WTC11 (cell line): Measurements from ENCODE around the gene MNAT1. TPM values are rescaled to one million over a fixed set of nuclear protein-coding genes. Genes with fewer than 3 reads are reported as not detected.

Source experiments
- ATAC-seq: fragments of 200-7000 bp; cut with Tn5 transposase; 2 replicates; pipeline ENCODE4 v1.10.0; 2021; ENCODE audit warnings: mild to moderate bottlenecking, moderate library complexity
- CTCF ChIA-PET: fragments of 300-600 bp; sonication (Branson Sonifier 250); formaldehyde crosslinking; loops from one replicate; lab custom pipeline; 2021; ENCODE audit warnings: antibody characterized with exemption; lab: Charles Lee
- POLR2A ChIA-PET: fragments of 350-600 bp; sonication (Branson Sonifier 250); formaldehyde crosslinking; loops from one replicate; lab custom pipeline; 2021; ENCODE audit warnings: antibody characterized with exemption; lab: Charles Lee
- DNase-seq: peaks from one replicate; pipeline ENCODE4 v3.0.0; 2021; ENCODE audit warnings: low spot score
- H3K27ac Mint-ChIP-seq: 2 replicates; pipeline ENCODE4 v1.8.0; 2021; ENCODE audit warnings: mixed read lengths
- H3K27me3 Mint-ChIP-seq: 2 replicates; pipeline ENCODE4 v1.8.0; 2021; ENCODE audit warnings: low read depth, mild to moderate bottlenecking, moderate library complexity, mixed read lengths
- H3K36me3 Mint-ChIP-seq: 2 replicates; pipeline ENCODE4 v1.8.0; 2021; ENCODE audit warnings: mixed read lengths
- H3K4me1 Mint-ChIP-seq: 2 replicates; pipeline ENCODE4 v1.8.0; 2022; ENCODE audit warnings: mixed read lengths
- H3K4me3 Mint-ChIP-seq: 2 replicates; pipeline ENCODE4 v1.8.0; 2021; ENCODE audit warnings: mild to moderate bottlenecking, moderate library complexity, mixed read lengths
- H3K9me3 Mint-ChIP-seq: 2 replicates; pipeline ENCODE4 v1.8.0; 2021; ENCODE audit warnings: mixed read lengths
- ATF1 ChIP-seq: sonication (generic); formaldehyde crosslinking; IDR thresholded peaks from 2 replicates; pipeline ENCODE4 v1.8.1; 2023; ENCODE audit warnings: mild to moderate bottlenecking, moderate library complexity, missing genetic modification reagents
- CREB1 ChIP-seq: sonication (generic); formaldehyde crosslinking; IDR thresholded peaks from 2 replicates; pipeline ENCODE4 v1.8.0; 2023; ENCODE audit warnings: mild to moderate bottlenecking, missing genetic modification reagents
- ELF4 ChIP-seq: sonication (generic); formaldehyde crosslinking; IDR thresholded peaks from 2 replicates; pipeline ENCODE4 v1.8.1; 2022; ENCODE audit warnings: low read depth, mild to moderate bottlenecking, moderate library complexity, missing genetic modification reagents
- FOXJ3 ChIP-seq: sonication (generic); formaldehyde crosslinking; IDR thresholded peaks from 2 replicates; pipeline ENCODE4 v1.9.0; 2021; ENCODE audit warnings: missing genetic modification reagents, mild to moderate bottlenecking, borderline replicate concordance
- FOXK1 ChIP-seq: sonication (generic); formaldehyde crosslinking; IDR thresholded peaks from 2 replicates; pipeline ENCODE4 v1.8.0; 2022; ENCODE audit warnings: mild to moderate bottlenecking, moderate library complexity, missing genetic modification reagents
- GRHL2 ChIP-seq: fragments of 250-450 bp; sonication (Bioruptor Pico); IDR thresholded peaks from 2 replicates; pipeline ENCODE4 v1.8.0; 2022; ENCODE audit warnings: mild to moderate bottlenecking, moderate library complexity; ENCODE audit not compliant: insufficient replicate concordance, severe bottlenecking
- HMGA2 ChIP-seq: fragments of 250-450 bp; sonication (Bioruptor Pico); IDR thresholded peaks from 2 replicates; pipeline ENCODE4 v1.4.0; 2021; ENCODE audit warnings: mild to moderate bottlenecking, moderate library complexity
- JUN ChIP-seq: sonication (generic); formaldehyde crosslinking; IDR thresholded peaks from 2 replicates; pipeline ENCODE4 v1.8.0; 2023; ENCODE audit warnings: mild to moderate bottlenecking, missing genetic modification reagents
- NR1H2 ChIP-seq: sonication (generic); formaldehyde crosslinking; IDR thresholded peaks from 2 replicates; pipeline ENCODE4 v1.9.0; 2021; ENCODE audit warnings: mild to moderate bottlenecking, moderate library complexity, missing genetic modification reagents
- NR2C2 ChIP-seq: sonication (generic); formaldehyde crosslinking; IDR thresholded peaks from 2 replicates; pipeline ENCODE4 v1.8.0; 2022; ENCODE audit warnings: mild to moderate bottlenecking, missing genetic modification reagents
- NR3C1 ChIP-seq: sonication (generic); formaldehyde crosslinking; conservative IDR thresholded peaks from 2 replicates; pipeline ENCODE4 v1.8.1; 2023; ENCODE audit warnings: low read depth, mild to moderate bottlenecking, missing genetic modification reagents
- PRRX2 ChIP-seq: fragments of 250-450 bp; sonication (Bioruptor Pico); IDR thresholded peaks from 2 replicates; pipeline ENCODE4 v1.8.0; 2021; ENCODE audit warnings: mild to moderate bottlenecking
- SOX15 ChIP-seq: fragments of 250-450 bp; sonication (Bioruptor Pico); IDR thresholded peaks from 2 replicates; pipeline ENCODE4 v1.9.0; 2021; ENCODE audit warnings: mild to moderate bottlenecking
- ZNF138 ChIP-seq: sonication (generic); formaldehyde crosslinking; conservative IDR thresholded peaks from 2 replicates; pipeline ENCODE4 v1.8.1; 2022; ENCODE audit warnings: mild to moderate bottlenecking, moderate library complexity, missing genetic modification reagents
- ZNF232 ChIP-seq: sonication (generic); formaldehyde crosslinking; IDR thresholded peaks from 2 replicates; pipeline ENCODE4 v1.8.0; 2022; ENCODE audit warnings: mild to moderate bottlenecking, missing genetic modification reagents
- ZNF317 ChIP-seq: sonication (generic); formaldehyde crosslinking; IDR thresholded peaks from 2 replicates; pipeline ENCODE4 v1.8.1; 2023; ENCODE audit warnings: low read depth, mild to moderate bottlenecking, moderate library complexity, missing genetic modification reagents, borderline replicate concordance
- ZNF671 ChIP-seq: fragments of 250-450 bp; sonication (Bioruptor Pico); IDR thresholded peaks from 2 replicates; pipeline ENCODE4 v1.8.0; 2021; ENCODE audit warnings: mild to moderate bottlenecking
- total RNA-seq: library from RNA; stranded (reverse); gene quantifications from 3 replicates; pipeline ENCODE4 v1.2.3, GENCODE V29; 2021
- TF ChIP-seq, protein P1 (sequence below): fragments of 250-450 bp; sonication (Bioruptor Pico); IDR thresholded peaks from 2 replicates; pipeline ENCODE4 v1.9.0; 2021; ENCODE audit warnings: mild to moderate bottlenecking
- TF ChIP-seq, protein P2 (sequence below): sonication (generic); formaldehyde crosslinking; IDR thresholded peaks from 2 replicates; pipeline ENCODE4 v1.8.1; 2022; ENCODE audit warnings: mild to moderate bottlenecking, missing genetic modification reagents, moderate library complexity, borderline replicate concordance
- TF ChIP-seq, protein P3 (sequence below): sonication (generic); formaldehyde crosslinking; IDR thresholded peaks from 2 replicates; pipeline ENCODE4 v1.8.0; 2023; ENCODE audit warnings: missing genetic modification reagents, mild to moderate bottlenecking, borderline replicate concordance
- TF ChIP-seq, protein P4 (sequence below): sonication (generic); formaldehyde crosslinking; IDR thresholded peaks from 2 replicates; pipeline ENCODE4 v1.8.1; 2022; ENCODE audit warnings: mild to moderate bottlenecking, moderate library complexity, missing genetic modification reagents
- TF ChIP-seq, protein P5 (sequence below): fragments of 250-450 bp; sonication (Bioruptor Pico); IDR thresholded peaks from 2 replicates; pipeline ENCODE4 v2.1.2; 2022; ENCODE audit warnings: mild to moderate bottlenecking, moderate library complexity
- TF ChIP-seq, protein P6 (sequence below): fragments of 250-450 bp; sonication (Bioruptor Pico); conservative IDR thresholded peaks from 2 replicates; pipeline ENCODE4 v1.9.0; 2021; ENCODE audit warnings: mild to moderate bottlenecking
- TF ChIP-seq, protein P7 (sequence below): sonication (generic); formaldehyde crosslinking; IDR thresholded peaks from 2 replicates; pipeline ENCODE4 v1.8.1; 2023; ENCODE audit warnings: mild to moderate bottlenecking, missing genetic modification reagents, moderate library complexity

Gene MNAT1
- total RNA-seq, 1 experiment from 2014 or later, result 59.0 TPM

DNA sequence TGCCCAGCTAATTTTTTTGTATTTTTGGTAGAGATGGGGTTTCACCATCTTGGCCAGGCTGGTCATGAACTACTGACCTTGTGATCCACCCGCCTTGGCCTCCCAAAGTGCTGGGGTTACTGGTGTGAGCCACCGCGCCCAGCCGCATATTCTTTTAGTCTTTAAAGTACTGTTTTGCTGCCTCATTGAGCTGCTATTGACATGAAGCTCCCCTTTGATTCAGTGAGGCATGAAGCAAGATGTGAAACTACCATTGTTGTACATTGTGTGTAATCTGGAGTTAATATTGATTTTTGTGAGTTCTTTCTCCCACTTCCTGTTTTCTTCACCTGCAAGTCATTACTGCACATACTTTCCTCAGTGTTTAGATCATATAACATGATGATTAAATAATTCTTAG is 80.8 kb downstream of the MNAT1 start:
- ChIA-PET POLR2A (no interaction called here), CTCF (no interaction called here)
- DNase-seq (no peak), ATAC-seq (no peak)
- H3K4me1 Mint-ChIP-seq, result peaks cover 2% of the 10 kb centered on the region; the same call in 1 of the 2 replicates
- peaks cover 19% of the 10 kb centered on the region for H3K36me3 Mint-ChIP-seq
- H3K27me3 Mint-ChIP-seq, result no peaks in the 10 kb centered on the region
- no peak overlapping the region for H3K4me3 Mint-ChIP-seq
- H3K27ac Mint-ChIP-seq, result no peak overlapping the region
- TF ChIP-seq, protein P1, sequence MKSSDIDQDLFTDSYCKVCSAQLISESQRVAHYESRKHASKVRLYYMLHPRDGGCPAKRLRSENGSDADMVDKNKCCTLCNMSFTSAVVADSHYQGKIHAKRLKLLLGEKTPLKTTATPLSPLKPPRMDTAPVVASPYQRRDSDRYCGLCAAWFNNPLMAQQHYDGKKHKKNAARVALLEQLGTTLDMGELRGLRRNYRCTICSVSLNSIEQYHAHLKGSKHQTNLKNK (CRISPR knock-in tag), result no peak
- no peak for TF ChIP-seq CREB1 (CRISPR knock-in tag)
- no peak for TF ChIP-seq PRRX2
- no peak for TF ChIP-seq ZNF138
- TF ChIP-seq, protein P2, sequence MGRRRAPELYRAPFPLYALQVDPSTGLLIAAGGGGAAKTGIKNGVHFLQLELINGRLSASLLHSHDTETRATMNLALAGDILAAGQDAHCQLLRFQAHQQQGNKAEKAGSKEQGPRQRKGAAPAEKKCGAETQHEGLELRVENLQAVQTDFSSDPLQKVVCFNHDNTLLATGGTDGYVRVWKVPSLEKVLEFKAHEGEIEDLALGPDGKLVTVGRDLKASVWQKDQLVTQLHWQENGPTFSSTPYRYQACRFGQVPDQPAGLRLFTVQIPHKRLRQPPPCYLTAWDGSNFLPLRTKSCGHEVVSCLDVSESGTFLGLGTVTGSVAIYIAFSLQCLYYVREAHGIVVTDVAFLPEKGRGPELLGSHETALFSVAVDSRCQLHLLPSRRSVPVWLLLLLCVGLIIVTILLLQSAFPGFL, result no peak
- H3K9me3 Mint-ChIP-seq, result no peaks in the 10 kb centered on the region

DNA sequence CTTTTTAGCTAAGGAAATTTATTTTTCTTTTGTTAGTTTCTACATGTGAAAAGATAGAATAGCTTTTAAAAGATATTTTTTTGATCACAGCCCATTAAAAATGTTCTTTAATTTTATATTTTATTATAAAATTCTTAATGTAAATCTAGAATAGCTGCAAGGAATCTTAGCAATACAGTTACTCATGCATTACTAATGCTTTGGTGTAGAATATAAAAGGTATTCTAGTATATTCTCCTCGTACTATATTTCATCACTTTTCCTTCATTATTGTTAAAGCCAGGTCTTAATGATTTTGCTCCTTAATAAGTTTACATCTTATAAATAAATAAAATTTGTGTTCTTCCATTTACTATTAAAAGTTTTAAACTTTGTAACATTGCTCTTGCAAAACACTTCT is 82.6 kb downstream of the MNAT1 start:
- CTCF ChIA-PET, result no interaction called here

DNA sequence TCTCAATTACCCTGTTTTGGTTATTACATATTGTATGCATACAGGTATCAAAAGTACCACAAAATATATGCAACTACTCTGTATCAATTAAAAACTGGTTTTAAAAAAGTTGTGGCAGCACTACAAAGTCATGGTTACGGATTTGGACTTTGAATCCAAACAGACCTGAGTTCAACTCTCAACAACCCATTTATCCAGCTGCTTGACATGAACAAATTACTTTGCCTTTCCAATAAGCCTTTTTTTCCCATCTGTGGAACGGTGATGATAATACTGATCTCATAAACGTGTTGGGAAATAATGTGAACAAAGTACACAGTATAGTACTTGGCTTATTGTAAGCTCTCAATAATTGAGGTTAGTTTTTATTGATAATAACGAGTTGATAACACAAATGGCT is 85.0 kb downstream of the MNAT1 start:
- no peak for DNase-seq
- Mint-ChIP-seq H3K36me3 (0 out of 2 replicates have a peak, but pooled peaks cover 16% of the 10 kb centered on the region), H3K27me3 (no peaks in the 10 kb centered on the region), H3K27ac (no peak overlapping the region), H3K4me3 (no peak overlapping the region), H3K9me3 (no peaks in the 10 kb centered on the region), H3K4me1 (no peaks in the 10 kb centered on the region)
- ChIA-PET POLR2A (no interaction called here), CTCF (no interaction called here)
- no peak for ATAC-seq
- TF ChIP-seq SOX15 (CRISPR knock-in tag) (no peak), ELF4 (CRISPR knock-in tag) (no peak), GRHL2 (no peak), FOXK1 (CRISPR knock-in tag) (no peak), FOXJ3 (CRISPR knock-in tag) (no peak)
- TF ChIP-seq, protein P3, sequence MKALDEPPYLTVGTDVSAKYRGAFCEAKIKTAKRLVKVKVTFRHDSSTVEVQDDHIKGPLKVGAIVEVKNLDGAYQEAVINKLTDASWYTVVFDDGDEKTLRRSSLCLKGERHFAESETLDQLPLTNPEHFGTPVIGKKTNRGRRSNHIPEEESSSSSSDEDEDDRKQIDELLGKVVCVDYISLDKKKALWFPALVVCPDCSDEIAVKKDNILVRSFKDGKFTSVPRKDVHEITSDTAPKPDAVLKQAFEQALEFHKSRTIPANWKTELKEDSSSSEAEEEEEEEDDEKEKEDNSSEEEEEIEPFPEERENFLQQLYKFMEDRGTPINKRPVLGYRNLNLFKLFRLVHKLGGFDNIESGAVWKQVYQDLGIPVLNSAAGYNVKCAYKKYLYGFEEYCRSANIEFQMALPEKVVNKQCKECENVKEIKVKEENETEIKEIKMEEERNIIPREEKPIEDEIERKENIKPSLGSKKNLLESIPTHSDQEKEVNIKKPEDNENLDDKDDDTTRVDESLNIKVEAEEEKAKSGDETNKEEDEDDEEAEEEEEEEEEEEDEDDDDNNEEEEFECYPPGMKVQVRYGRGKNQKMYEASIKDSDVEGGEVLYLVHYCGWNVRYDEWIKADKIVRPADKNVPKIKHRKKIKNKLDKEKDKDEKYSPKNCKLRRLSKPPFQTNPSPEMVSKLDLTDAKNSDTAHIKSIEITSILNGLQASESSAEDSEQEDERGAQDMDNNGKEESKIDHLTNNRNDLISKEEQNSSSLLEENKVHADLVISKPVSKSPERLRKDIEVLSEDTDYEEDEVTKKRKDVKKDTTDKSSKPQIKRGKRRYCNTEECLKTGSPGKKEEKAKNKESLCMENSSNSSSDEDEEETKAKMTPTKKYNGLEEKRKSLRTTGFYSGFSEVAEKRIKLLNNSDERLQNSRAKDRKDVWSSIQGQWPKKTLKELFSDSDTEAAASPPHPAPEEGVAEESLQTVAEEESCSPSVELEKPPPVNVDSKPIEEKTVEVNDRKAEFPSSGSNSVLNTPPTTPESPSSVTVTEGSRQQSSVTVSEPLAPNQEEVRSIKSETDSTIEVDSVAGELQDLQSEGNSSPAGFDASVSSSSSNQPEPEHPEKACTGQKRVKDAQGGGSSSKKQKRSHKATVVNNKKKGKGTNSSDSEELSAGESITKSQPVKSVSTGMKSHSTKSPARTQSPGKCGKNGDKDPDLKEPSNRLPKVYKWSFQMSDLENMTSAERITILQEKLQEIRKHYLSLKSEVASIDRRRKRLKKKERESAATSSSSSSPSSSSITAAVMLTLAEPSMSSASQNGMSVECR (CRISPR knock-in tag), result no peak
- TF ChIP-seq, protein P4, sequence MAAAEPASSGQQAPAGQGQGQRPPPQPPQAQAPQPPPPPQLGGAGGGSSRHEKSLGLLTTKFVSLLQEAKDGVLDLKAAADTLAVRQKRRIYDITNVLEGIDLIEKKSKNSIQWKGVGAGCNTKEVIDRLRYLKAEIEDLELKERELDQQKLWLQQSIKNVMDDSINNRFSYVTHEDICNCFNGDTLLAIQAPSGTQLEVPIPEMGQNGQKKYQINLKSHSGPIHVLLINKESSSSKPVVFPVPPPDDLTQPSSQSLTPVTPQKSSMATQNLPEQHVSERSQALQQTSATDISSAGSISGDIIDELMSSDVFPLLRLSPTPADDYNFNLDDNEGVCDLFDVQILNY (CRISPR knock-in tag), result no peak

More for the DNA sequence above, 82.6 kb downstream of the MNAT1 start:
- Mint-ChIP-seq H3K27me3 (no peaks in the 10 kb centered on the region), H3K4me3 (no peak overlapping the region), H3K27ac (no peak overlapping the region), H3K36me3 (peaks cover 26% of the 10 kb centered on the region), H3K9me3 (no peaks in the 10 kb centered on the region), H3K4me1 (no peaks in the 10 kb centered on the region)
- no peak for ATAC-seq
- POLR2A ChIA-PET, result no interaction called here
- no peak for DNase-seq
- TF ChIP-seq NR2C2 (CRISPR knock-in tag) (no peak), ZNF671 (CRISPR knock-in tag) (no peak), ZNF317 (CRISPR knock-in tag) (no peak), JUN (CRISPR knock-in tag) (no peak), HMGA2 (CRISPR knock-in tag) (no peak), NR1H2 (CRISPR knock-in tag) (no peak), ZNF232 (CRISPR knock-in tag) (no peak), NR3C1 (CRISPR knock-in tag) (no peak), ATF1 (CRISPR knock-in tag) (no peak)
- TF ChIP-seq, protein P5, sequence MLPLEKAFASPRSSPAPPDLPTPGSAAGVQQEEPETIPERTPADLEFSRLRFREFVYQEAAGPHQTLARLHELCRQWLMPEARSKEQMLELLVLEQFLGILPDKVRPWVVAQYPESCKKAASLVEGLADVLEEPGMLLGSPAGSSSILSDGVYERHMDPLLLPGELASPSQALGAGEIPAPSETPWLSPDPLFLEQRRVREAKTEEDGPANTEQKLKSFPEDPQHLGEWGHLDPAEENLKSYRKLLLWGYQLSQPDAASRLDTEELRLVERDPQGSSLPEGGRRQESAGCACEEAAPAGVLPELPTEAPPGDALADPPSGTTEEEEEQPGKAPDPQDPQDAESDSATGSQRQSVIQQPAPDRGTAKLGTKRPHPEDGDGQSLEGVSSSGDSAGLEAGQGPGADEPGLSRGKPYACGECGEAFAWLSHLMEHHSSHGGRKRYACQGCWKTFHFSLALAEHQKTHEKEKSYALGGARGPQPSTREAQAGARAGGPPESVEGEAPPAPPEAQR, result no peak
- TF ChIP-seq, protein P6, sequence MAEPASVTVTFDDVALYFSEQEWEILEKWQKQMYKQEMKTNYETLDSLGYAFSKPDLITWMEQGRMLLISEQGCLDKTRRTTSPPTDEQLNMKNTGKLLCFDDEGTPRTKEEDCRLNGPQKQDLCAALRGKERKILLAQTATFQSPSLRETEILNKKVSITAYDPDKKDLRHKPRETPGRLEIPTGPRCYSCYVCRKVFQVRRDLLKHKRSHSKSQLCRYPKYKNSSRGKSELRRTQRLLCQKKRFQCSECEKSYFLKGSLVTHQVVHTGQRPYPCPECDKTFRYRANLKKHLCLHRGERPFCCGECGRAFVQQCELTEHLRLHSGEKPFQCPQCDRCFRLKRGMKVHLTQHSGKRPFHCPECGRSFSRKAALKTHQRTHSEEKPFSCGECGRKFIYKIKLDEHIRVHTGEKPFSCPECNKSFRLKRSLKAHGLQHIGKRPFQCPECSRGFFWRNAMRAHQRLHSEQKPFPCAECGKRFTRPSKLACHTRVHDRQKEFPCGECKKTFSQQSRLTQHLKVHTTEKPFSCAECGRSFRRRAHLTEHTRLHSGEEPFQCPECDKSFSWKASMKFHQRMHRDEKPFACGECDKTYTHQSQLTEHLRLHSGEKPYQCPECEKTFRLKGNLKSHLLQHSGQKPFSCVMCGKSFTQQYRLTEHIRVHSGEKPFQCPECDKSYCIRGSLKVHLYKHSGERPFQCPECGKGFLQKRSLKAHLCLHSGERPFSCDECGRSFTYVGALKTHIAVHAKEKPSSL (CRISPR knock-in tag), result no peak
- TF ChIP-seq, protein P7, sequence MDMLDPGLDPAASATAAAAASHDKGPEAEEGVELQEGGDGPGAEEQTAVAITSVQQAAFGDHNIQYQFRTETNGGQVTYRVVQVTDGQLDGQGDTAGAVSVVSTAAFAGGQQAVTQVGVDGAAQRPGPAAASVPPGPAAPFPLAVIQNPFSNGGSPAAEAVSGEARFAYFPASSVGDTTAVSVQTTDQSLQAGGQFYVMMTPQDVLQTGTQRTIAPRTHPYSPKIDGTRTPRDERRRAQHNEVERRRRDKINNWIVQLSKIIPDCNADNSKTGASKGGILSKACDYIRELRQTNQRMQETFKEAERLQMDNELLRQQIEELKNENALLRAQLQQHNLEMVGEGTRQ, result no peak
